ACC112 (cell line): ENCODE results near the gene ROBO1.
A peak's percentile ranks its signal among the peaks of the same experiment; 100 is the strongest.

Experiments used
- H2AFZ ChIP-seq: fragments of 200-600 bp; sonication (generic); one replicate; pipeline ENCODE4 v1.6.0; 2017; ENCODE audit warnings: antibody characterized with exemption, low read length; ENCODE audit not compliant: unreplicated experiment
- H3K27ac ChIP-seq: fragments of 200-600 bp; sonication (generic); 2 replicates; pipeline ENCODE4 v1.5.1; 2014; ENCODE audit warnings: low read depth, mild to moderate bottlenecking, antibody characterized with exemption, low read length, moderate library complexity
- H3K27me3 ChIP-seq: fragments of 200-600 bp; sonication (generic); 2 replicates; pipeline ENCODE4 v1.6.1; 2014; ENCODE audit warnings: mild to moderate bottlenecking, antibody characterized with exemption, low read length, moderate library complexity, mixed read lengths; ENCODE audit not compliant: insufficient read depth
- H3K36me3 ChIP-seq: fragments of 200-600 bp; sonication (generic); 2 replicates; pipeline ENCODE4 v1.6.1; 2016; ENCODE audit warnings: mild to moderate bottlenecking, antibody characterized with exemption, low read length, moderate library complexity, mixed read lengths; ENCODE audit not compliant: insufficient read depth
- H3K4me1 ChIP-seq: fragments of 200-600 bp; sonication (generic); one replicate; pipeline ENCODE4 v1.6.1; 2016; ENCODE audit warnings: low read length, mixed read lengths; ENCODE audit not compliant: insufficient read depth, unreplicated experiment, control insufficient read depth
- H3K4me3 ChIP-seq: fragments of 200-600 bp; sonication (generic); 2 replicates; pipeline ENCODE4 v1.5.1; 2014; ENCODE audit warnings: mild to moderate bottlenecking, low read depth, low read length
- H3K79me2 ChIP-seq: fragments of 200-600 bp; sonication (generic); one replicate; pipeline ENCODE4 v1.6.0; 2016; ENCODE audit warnings: low read length; ENCODE audit not compliant: control insufficient read depth, unreplicated experiment, insufficient read depth

Gene ROBO1

DNA sequence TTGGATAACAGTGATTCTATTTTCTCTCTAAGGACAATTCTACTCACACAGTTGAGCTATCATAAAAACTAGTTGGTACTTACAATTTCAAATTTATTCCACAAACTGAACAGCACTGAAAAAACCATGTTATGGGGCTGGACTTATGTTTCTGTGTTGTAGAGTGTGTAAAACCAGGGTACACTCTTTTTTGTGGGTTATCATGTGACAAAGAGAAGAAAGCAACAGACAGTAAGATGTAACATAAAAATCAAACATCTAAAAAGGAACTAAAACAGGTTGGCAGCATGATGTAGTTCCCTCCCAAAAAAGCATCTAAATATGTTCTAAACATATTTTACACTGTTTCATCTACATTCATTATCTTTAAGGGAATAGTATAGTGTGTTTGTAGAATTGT lies 757.9 kb downstream of the ROBO1 start:
- H3K36me3 ChIP-seq = no peaks in the 10 kb centered on the region
- H3K27me3 ChIP-seq = no peaks in the 10 kb centered on the region
- no peak overlapping the region for H2AFZ ChIP-seq
- H3K27ac ChIP-seq = no peak overlapping the region
- peaks cover 21% of the 10 kb centered on the region for H3K4me1 ChIP-seq
- H3K79me2 ChIP-seq = peaks cover 42% of the 10 kb centered on the region
- no peak overlapping the region for H3K4me3 ChIP-seq

GRCh38 chr3:79006077-79006476 lies 761.7 kb downstream of the ROBO1 start:
- H3K4me1 ChIP-seq = peaks cover 34% of the 10 kb centered on the region
- H3K79me2 ChIP-seq = peaks cover 43% of the 10 kb centered on the region
- no peak overlapping the region for H3K27ac ChIP-seq
- H3K27me3 ChIP-seq = no peaks in the 10 kb centered on the region
- no peak overlapping the region for H3K4me3 ChIP-seq
- no peak overlapping the region for H2AFZ ChIP-seq
- no peaks in the 10 kb centered on the region for H3K36me3 ChIP-seq

- no peaks in the 10 kb centered on the region for H3K27me3 ChIP-seq
- H2AFZ ChIP-seq = no peak overlapping the region
- H3K4me1 ChIP-seq = peaks cover 34% of the 10 kb centered on the region
- peaks cover 35% of the 10 kb centered on the region for H3K79me2 ChIP-seq
- peak overlapping the region; percentile 55 for H3K27ac ChIP-seq
- H3K36me3 ChIP-seq = no peaks in the 10 kb centered on the region
- H3K4me3 ChIP-seq = peak overlapping the region; percentile 33
Observed at GRCh38 chr3:79005084-79005483, 762.7 kb downstream of the ROBO1 start.

DNA sequence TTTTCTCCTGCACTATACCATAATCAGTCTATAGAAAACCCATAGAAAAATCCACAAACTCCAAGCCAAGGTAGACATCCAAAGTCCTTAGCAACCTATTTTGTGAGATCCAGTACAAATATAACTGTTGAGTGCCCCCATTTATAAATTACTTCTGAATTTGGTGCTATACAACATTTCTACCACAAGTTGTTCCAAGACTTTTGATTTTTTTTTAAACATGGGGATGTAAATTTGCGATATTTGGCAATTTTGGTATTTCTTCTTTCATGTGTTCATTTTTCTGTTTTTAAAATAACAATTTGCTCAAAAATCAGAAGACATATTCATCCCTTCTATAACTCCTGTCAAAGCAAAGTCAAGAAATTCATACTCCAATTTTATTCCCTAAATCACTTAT lies 763.8 kb downstream of the ROBO1 start:
- Histone ChIP-seq H3K79me2 (peaks cover 32% of the 10 kb centered on the region), H3K27ac (0 out of 2 replicates have a peak overlapping the region, but pooled peaks have one; percentile 55), H3K36me3 (no peaks in the 10 kb centered on the region), H3K27me3 (no peaks in the 10 kb centered on the region), H3K4me1 (peaks cover 34% of the 10 kb centered on the region), H3K4me3 (peak overlapping the region; percentile 33), H2AFZ (no peak overlapping the region)

DNA sequence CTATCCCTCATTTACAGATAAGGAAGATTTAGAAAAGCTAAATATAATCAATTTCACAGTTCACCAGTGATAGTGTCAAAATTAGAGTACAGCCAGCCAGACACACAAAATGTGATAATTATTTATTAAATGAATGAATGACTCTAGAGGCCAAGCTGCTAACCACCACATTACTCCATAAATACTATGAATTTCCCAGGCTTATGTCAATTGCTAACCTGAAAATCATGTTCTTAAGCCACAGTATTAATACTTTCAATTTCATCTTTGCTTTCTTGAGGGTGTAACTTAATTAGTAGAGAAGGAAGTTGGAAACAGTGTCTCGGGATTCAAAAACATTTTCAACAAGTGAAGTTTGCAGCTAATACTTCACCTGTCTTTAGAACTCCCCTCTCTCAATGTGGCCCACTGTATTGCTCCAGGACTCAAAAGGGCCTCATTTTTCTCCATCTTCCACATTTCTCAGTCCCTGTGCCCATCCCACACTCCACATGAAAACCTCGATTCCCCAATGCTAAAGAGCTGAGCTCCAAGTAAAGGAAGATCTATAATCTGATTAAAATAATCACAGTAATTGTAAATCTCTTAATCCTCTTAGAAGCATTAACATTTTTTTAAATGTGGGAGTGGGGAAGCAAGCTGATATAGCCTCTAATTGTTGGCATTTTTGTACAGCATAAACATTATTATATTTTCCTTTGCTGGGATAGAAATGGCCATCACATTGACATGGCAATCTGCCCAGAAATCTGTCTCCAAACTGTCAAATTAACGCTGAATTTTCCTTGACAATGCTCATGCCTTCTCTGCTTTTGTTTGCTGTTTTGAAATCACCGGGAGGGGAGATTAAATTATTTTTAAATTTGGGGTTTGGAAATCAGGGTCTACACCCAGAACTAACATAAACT lies 765.1 kb downstream of the ROBO1 start:
- H3K27ac ChIP-seq = no peak overlapping the region
- H3K27me3 ChIP-seq = no peaks in the 10 kb centered on the region
- no peaks in the 10 kb centered on the region for H3K36me3 ChIP-seq
- H2AFZ ChIP-seq = no peak overlapping the region
- no peak overlapping the region for H3K4me3 ChIP-seq
- peaks cover 35% of the 10 kb centered on the region for H3K79me2 ChIP-seq
- H3K4me1 ChIP-seq = peaks cover 34% of the 10 kb centered on the region

GRCh38 chr3:79001255-79001654 lies 766.5 kb downstream of the ROBO1 start:
- Histone ChIP-seq H3K4me1 (peaks cover 25% of the 10 kb centered on the region), H3K79me2 (peaks cover 32% of the 10 kb centered on the region), H3K36me3 (no peaks in the 10 kb centered on the region), H2AFZ (no peak overlapping the region), H3K27me3 (no peaks in the 10 kb centered on the region), H3K4me3 (no peak overlapping the region), H3K27ac (no peak overlapping the region)

GRCh38 chr3:78999139-78999538 lies 768.7 kb downstream of the ROBO1 start:
- H3K36me3 ChIP-seq = no peaks in the 10 kb centered on the region
- H3K4me1 ChIP-seq = peaks cover 16% of the 10 kb centered on the region
- H2AFZ ChIP-seq = no peak overlapping the region
- no peak overlapping the region for H3K4me3 ChIP-seq
- H3K27me3 ChIP-seq = no peaks in the 10 kb centered on the region
- peaks cover 34% of the 10 kb centered on the region for H3K79me2 ChIP-seq
- H3K27ac ChIP-seq = no peak overlapping the region

- Histone ChIP-seq H3K4me1 (peaks cover 14% of the 10 kb centered on the region), H3K79me2 (peaks cover 17% of the 10 kb centered on the region), H3K36me3 (peaks cover 7% of the 10 kb centered on the region), H2AFZ (no peak overlapping the region), H3K27me3 (no peaks in the 10 kb centered on the region), H3K27ac (peak overlapping the region; percentile 25; the same call in 1 of the 2 replicates), H3K4me3 (peak overlapping the region; percentile 20; the same call in 1 of the 2 replicates)
Observed at GRCh38 chr3:78995087-78995486, 772.7 kb downstream of the ROBO1 start.

DNA sequence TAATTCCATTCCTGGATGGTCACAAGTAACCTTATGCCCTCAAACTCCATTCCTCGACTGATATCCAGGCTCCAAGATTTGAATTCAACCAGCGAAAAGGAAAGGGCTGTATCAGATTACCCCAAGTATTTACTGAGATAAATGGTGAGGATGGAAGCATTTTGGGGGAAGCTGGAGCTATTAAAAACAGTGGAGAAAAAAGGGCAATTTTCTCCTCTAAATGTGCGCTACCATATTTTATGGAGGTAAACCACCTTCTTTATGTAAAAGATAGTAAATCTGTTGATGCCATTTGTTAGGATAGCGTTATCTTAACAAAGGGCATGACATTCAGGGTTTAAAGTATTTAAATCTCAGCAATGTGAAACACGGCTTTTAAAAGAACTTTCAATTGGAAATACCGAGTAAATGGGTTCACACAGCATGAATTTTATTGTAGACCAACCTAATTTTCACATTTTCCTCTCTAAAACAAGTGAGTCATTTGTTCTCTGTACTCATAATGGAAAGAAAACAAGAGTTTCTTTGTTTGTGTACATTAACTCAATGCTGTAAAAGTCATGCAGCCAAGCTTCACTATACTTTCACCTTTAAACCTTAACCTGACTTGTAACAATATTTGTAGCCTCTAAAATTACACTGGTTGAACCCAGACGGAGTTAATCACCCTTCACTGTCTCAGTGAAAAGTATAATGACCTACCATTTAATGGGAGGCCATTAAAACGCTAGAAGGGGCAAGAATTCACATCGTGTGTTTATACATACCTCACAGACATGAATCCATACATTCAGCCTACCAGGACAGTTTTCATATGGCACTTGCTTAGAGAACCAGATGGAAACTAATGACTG lies 773.4 kb downstream of the ROBO1 start:
- Histone ChIP-seq H2AFZ (no peak overlapping the region), H3K79me2 (peaks cover 17% of the 10 kb centered on the region), H3K4me3 (peak overlapping the region; percentile 20; the same call in 1 of the 2 replicates), H3K36me3 (peaks cover 7% of the 10 kb centered on the region), H3K4me1 (peaks cover 14% of the 10 kb centered on the region), H3K27ac (peak overlapping the region; percentile 25), H3K27me3 (no peaks in the 10 kb centered on the region)

GRCh38 chr3:78993375-78993774 lies 774.4 kb downstream of the ROBO1 start:
- H3K27me3 ChIP-seq = no peaks in the 10 kb centered on the region
- no peak overlapping the region for H3K4me3 ChIP-seq
- peaks cover 7% of the 10 kb centered on the region for H3K36me3 ChIP-seq
- H2AFZ ChIP-seq = no peak overlapping the region
- no peak overlapping the region for H3K27ac ChIP-seq
- peaks cover 12% of the 10 kb centered on the region for H3K79me2 ChIP-seq
- H3K4me1 ChIP-seq = peaks cover 18% of the 10 kb centered on the region
